ENCODE results near the gene SERPINI1. TPM values are rescaled to one million over a fixed set of nuclear protein-coding genes. Genes with fewer than 3 reads are reported as not detected.

The SERPINI1 gene
- total and polyA plus RNA-seq, 11 donors: 5.6 to 18.5 (median 10.7) TPM

DNA sequence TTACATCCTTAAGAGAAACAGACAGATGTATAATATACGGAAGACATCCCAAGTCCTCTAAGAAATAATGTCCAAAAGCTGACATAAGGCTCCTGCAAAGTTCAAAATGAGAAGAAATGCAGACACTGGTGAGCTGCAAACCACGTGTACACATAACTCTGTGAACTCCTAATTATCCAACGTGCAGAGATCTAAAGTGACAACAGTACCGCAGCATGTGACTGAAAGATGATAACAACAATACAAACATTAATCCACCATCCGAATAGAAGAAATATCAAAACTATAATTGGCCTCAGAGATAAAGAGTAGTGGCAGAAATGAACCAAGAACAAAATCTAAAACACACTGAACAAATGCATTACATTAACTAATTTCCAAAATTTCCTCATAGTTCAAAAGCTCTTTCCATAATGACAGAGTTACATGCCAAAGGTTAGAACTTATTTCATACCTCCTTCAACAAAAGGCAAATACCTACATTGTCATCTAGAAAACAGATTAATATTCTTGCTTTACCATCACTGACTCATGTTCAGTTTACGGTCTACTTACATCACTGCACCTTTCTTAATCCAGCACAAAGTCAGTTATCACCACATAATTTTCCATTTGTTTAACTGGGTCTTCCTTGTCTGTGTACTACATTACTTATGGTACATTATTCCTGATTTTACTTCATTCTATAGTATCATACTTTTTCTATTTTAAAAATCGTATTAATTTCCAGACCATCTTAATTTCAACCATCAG, 3.0 kb upstream of the SERPINI1 start:
- Histone ChIP-seq H3K27ac (no peak overlapping the region), H3K4me1 (peaks cover 4 to 77% (median 55%) of the 10 kb centered on the region in 12 donors), H3K4me3 (peak overlapping the region in 2 of 12 donors; percentile 89 to 91), H3K9me3 (no peaks in the 10 kb centered on the region), H3K27me3 (no peaks in the 10 kb centered on the region), H3K36me3 (no peaks in the 10 kb centered on the region)
- no peak for ATAC-seq
- no peak for TF ChIP-seq POLR2A (IDR thresholded peaks at IDR 0.05)
- TF ChIP-seq, protein P1, sequence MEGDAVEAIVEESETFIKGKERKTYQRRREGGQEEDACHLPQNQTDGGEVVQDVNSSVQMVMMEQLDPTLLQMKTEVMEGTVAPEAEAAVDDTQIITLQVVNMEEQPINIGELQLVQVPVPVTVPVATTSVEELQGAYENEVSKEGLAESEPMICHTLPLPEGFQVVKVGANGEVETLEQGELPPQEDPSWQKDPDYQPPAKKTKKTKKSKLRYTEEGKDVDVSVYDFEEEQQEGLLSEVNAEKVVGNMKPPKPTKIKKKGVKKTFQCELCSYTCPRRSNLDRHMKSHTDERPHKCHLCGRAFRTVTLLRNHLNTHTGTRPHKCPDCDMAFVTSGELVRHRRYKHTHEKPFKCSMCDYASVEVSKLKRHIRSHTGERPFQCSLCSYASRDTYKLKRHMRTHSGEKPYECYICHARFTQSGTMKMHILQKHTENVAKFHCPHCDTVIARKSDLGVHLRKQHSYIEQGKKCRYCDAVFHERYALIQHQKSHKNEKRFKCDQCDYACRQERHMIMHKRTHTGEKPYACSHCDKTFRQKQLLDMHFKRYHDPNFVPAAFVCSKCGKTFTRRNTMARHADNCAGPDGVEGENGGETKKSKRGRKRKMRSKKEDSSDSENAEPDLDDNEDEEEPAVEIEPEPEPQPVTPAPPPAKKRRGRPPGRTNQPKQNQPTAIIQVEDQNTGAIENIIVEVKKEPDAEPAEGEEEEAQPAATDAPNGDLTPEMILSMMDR (IDR thresholded peaks at IDR 0.05): no peak
- DNase-seq: no peak
- WGBS, 4 donors: 39 to 54% (median 49%) methylated on average over 7 of the region's 7 CpGs
- intact Hi-C loops (cut with DNase I): loop anchor here in 8 of 10 donors (10.0 kb wide), 6 partner anchors 82 to 362 kb away; partner anchors contain the start of gene GOLIM4 (in 1 of the 8)

DNA sequence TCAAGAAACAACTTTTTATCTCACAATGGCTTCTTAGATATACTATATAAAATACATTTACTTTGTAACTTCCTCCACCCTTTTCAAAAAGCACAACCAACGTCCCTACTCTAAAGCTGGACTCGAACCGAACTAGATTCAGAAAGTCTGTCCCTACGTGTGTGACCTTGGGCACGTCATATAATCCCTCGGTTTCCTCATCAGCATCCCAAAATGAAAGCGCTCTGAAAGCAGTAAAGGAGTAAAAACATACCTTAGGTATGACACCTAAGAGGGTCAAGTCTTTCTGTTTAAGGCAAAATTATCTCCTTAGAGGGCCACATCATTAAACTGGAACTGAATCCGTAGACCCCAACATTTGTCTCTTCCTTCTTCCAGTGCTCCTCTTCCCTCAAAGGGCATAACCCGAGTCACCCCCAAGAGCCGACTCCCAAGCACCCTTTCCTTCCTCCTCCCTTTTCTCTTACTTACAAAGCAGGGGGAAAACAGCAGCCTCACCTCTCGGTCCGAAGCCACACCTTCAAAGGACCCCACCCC, 1.5 kb upstream of the SERPINI1 start:
- Histone ChIP-seq H3K27me3 (no peaks in the 10 kb centered on the region), H3K4me1 (peaks cover 4 to 62% (median 40%) of the 10 kb centered on the region in 12 donors), H3K4me3 (peak overlapping the region; percentile 72 to 94 (median 84)), H3K9me3 (no peaks in the 10 kb centered on the region), H3K27ac (peak overlapping the region; percentile 81 to 95 (median 93)), H3K36me3 (no peaks in the 10 kb centered on the region)
- no peak for DNase-seq
- TF ChIP-seq, protein P1 (IDR thresholded peaks at IDR 0.05): no peak
- no peak for TF ChIP-seq POLR2A (IDR thresholded peaks at IDR 0.05)
- intact Hi-C loops (cut with DNase I): loop anchor here in 8 of 10 donors (2.0 to 10.0 kb wide), 8 partner anchors 79 to 361 kb away; partner anchors contain the start of gene GOLIM4 (in 1 of the 8)
- no peak for ATAC-seq
- WGBS, 4 donors: 1 to 2% (median 1%) methylated on average over 12 of the region's 12 CpGs

DNA sequence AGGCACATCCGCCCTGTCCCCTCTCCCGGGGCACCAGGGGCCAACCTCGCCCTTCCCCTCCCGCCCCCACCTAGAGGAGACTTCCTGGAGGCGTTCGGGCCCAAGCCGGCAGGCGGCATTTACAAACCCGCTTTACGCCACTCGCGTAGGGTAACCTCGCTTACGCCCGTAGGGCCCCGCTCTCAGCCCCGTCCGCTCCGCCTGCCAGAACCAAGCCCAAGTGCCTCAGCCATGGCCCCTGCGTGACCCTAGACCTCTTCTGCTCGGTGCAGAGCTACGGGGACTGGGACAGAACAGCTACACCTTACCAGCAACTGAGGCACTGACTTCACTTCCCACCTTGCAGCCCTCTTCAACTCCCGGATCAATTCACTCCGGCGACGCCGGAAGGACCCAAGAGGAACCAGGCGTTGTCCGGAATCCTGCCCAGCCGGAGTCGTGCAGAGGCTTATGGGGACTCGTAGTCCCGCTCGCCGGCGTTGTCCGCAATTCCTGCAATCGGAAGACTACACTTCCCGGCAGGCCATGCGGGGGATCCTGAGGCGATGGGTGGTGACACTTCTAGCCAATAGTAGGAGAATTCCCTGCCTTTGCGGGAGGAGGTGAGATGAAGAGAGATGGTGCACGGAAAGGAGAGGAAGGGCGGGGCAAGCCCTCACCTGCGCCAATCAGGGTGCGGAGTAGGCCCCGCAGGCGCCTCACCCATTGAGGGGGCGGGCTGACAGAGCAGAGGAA, 856 bp upstream of the SERPINI1 start, which contains the start of gene PDCD10:
Gene PDCD10 (minus strand): TSS at position 395 of the 735 bp plus-strand sequence. CDS start 14,735 bp downstream, outside the sequence.
- intact Hi-C loops (cut with DNase I): loop anchor here in 9 of 10 donors (2.0 to 10.0 kb wide), 12 partner anchors 73 to 360 kb away; partner anchors contain the start of gene GOLIM4 (in 1 of the 9)
- peak within 1 kb of the TSS; percentile 81 to 95 (median 93) for H3K27ac ChIP-seq
- H3K36me3 ChIP-seq: no peaks in the 10 kb centered on the region
- H3K27me3 ChIP-seq: no peaks in the 10 kb centered on the region
- TF ChIP-seq, protein P1 (IDR thresholded peaks at IDR 0.05): no peak
- TF ChIP-seq POLR2A (IDR thresholded peaks at IDR 0.05): peak in 1 of 2 donors; percentile 71
- 0% methylated on average over 42 to 49 of the region's 49 CpGs for WGBS, 4 donors
- H3K4me1 ChIP-seq: peaks cover 4 to 55% (median 33%) of the 10 kb centered on the region in 12 donors
- ATAC-seq (peak; percentile 96 to 97 (median 96)), DNase-seq (peak; percentile 98 to 99 (median 98))
- peak within 1 kb of the TSS; percentile 72 to 94 (median 84) for H3K4me3 ChIP-seq
- no peaks in the 10 kb centered on the region for H3K9me3 ChIP-seq
